CD4-positive, alpha-beta T cell treated with Interleukin-4 for 1 hour (primary cell): ENCODE measurements around the gene LHB.
A peak's percentile ranks its signal among the peaks of the same experiment; 100 is the strongest.
"Not testable (repeated sequence)": the region's sequence is repeated elsewhere in the genome, so short reads cannot be mapped to it uniquely, and the experiment has no call there.

Source experiments
- DNase-seq, 2 donors: peaks; one replicate each; pipeline ENCODE4 v3.0.0-alpha.2; 2020 to 2022

The LHB gene

GRCh38 chr19:49017041-49017665 lies at the start of gene LHB:
TSS of gene LHB (minus strand) at chr19:49017091. CDS start at chr19:49017081, 10 bp downstream.
- DNase-seq, result no peak

GRCh38 chr19:49065905-49066512 lies 49.1 kb upstream of the LHB start:
- DNase-seq, result no peak

- DNase-seq, result no peak
Measured at GRCh38 chr19:49064768-49065611, 48.1 kb upstream of the LHB start, which contains the start of gene NTF4. TSS of gene NTF4 (minus strand) at chr19:49064818. CDS start at chr19:49061997, 2,821 bp downstream.

- DNase-seq, result no peak
Measured at GRCh38 chr19:49064029-49064629, 47.2 kb upstream of the LHB start.

GRCh38 chr19:49061445-49061844 lies 44.6 kb upstream of the LHB start:
- no peak for DNase-seq

- DNase-seq, result no peak
Measured at GRCh38 chr19:49061000-49061399, 44.1 kb upstream of the LHB start.

- DNase-seq, result no peak
Measured at GRCh38 chr19:49059053-49059452, 42.2 kb upstream of the LHB start.

- DNase-seq, result no peak
Measured at GRCh38 chr19:49058562-49058961, 41.7 kb upstream of the LHB start.

- DNase-seq, result peak; percentile 23 to 34
Measured at GRCh38 chr19:49057636-49058234, 40.8 kb upstream of the LHB start, which contains the start of gene CGB7. TSS of gene CGB7 (minus strand) at chr19:49057749. CDS start at chr19:49055375, 2,374 bp downstream.

GRCh38 chr19:49056902-49057596 lies 40.2 kb upstream of the LHB start:
- not testable (repeated sequence) for DNase-seq

GRCh38 chr19:49056101-49056901 lies 39.4 kb upstream of the LHB start:
- DNase-seq, result peak; percentile 38 to 50

GRCh38 chr19:49050376-49051033 lies 33.6 kb upstream of the LHB start:
- not testable (repeated sequence) for DNase-seq

- DNase-seq, result not testable (repeated sequence)
Measured at GRCh38 chr19:49049834-49050233, 32.9 kb upstream of the LHB start.

GRCh38 chr19:49049011-49049410 lies 32.1 kb upstream of the LHB start, which contains the start of gene CGB8:
TSS of gene CGB8 (minus strand) at chr19:49049111. CDS start at chr19:49048739, 372 bp downstream.
- not testable (repeated sequence) for DNase-seq

- DNase-seq, result not testable (repeated sequence)
Measured at GRCh38 chr19:49043548-49043947, 26.7 kb upstream of the LHB start, which contains the start of gene CGB5. TSS of gene CGB5 (plus strand) at chr19:49043848. CDS start at chr19:49044210, 362 bp downstream.

GRCh38 chr19:49042666-49043065 lies 25.8 kb upstream of the LHB start:
- not testable (repeated sequence) for DNase-seq

- no peak for DNase-seq
Measured at GRCh38 chr19:49042177-49042576, 25.3 kb upstream of the LHB start.

GRCh38 chr19:49039736-49040135 lies 22.8 kb upstream of the LHB start:
- DNase-seq, result not testable (repeated sequence)

- not testable (repeated sequence) for DNase-seq
Measured at GRCh38 chr19:49038557-49039276, 21.8 kb upstream of the LHB start.
